ENCODE measurements around the gene PRSS8. TPM values are rescaled to one million over a fixed set of nuclear protein-coding genes. Genes with fewer than 3 reads are reported as not detected.

PRSS8 gene
- total RNA-seq, 1 experiment from 2014 or later: 271 TPM

- Mint-ChIP-seq H3K27ac (ENCODE audit: unreplicated experiment) (no peak within 1 kb of the TSS), H3K9me3 (ENCODE audit: unreplicated experiment) (no peaks in the 10 kb centered on the region), H3K27me3 (ENCODE audit: insufficient read depth, unreplicated experiment) (no peaks in the 10 kb centered on the region), H3K36me3 (ENCODE audit: insufficient read depth, unreplicated experiment) (no peaks in the 10 kb centered on the region), H3K4me1 (ENCODE audit: low read depth, unreplicated experiment) (no peaks in the 10 kb centered on the region), H3K4me3 (ENCODE audit: unreplicated experiment) (no peak within 1 kb of the TSS)
- intact Hi-C loops (cut with micrococcal nuclease; ENCODE audit: unreplicated experiment): no loop called here
- no peaks in the 10 kb centered on the region for H3K9me3 ChIP-seq
- H3K4me1 ChIP-seq: no peaks in the 10 kb centered on the region
- POLR2A ChIA-PET: no interaction called here
- CTCF ChIA-PET: no interaction called here
- no peak for TF ChIP-seq CTCF (IDR thresholded peaks at IDR 0.05; ENCODE audit: insufficient read depth in 1 of 2, low read depth in 1 of 2, low read length in 1 of 2, severe bottlenecking in 1 of 2, unreplicated experiment in 1 of 2)
- DNase-seq: no peak
- no peak within 1 kb of the TSS for H3K4me3 ChIP-seq (ENCODE audit: low read depth, low read length)
- BruUV-seq (replicated peaks): no TSS peak
- no peaks in the 10 kb centered on the region for H3K27me3 ChIP-seq (replicated peaks; ENCODE audit: control insufficient read depth, insufficient read depth, low read length)
- no peaks in the 10 kb centered on the region for H3K36me3 ChIP-seq (ENCODE audit: control insufficient read depth, insufficient read depth, low read length)
Measured at GRCh38 chr16:31149894-31150890, 14.7 kb upstream of the PRSS8 start, which contains the start of gene PRSS36. PRSS36 (minus strand) TSS chr16:31150066; CDS start chr16:31150035, 31 bp downstream.

- no peak overlapping the region for H3K27ac Mint-ChIP-seq (ENCODE audit: unreplicated experiment)
- intact Hi-C loops (cut with micrococcal nuclease; ENCODE audit: unreplicated experiment): no loop called here
- no peaks in the 10 kb centered on the region for H3K4me1 Mint-ChIP-seq (ENCODE audit: low read depth, unreplicated experiment)
- no peaks in the 10 kb centered on the region for H3K9me3 ChIP-seq
- CTCF ChIA-PET: no interaction called here
- H3K36me3 Mint-ChIP-seq (ENCODE audit: insufficient read depth, unreplicated experiment): no peaks in the 10 kb centered on the region
- H3K4me1 ChIP-seq: no peaks in the 10 kb centered on the region
- H3K4me3 ChIP-seq (ENCODE audit: low read depth, low read length): no peak overlapping the region
- no peak overlapping the region for H3K4me3 Mint-ChIP-seq (ENCODE audit: unreplicated experiment)
- no peaks in the 10 kb centered on the region for H3K27me3 Mint-ChIP-seq (ENCODE audit: insufficient read depth, unreplicated experiment)
- BruUV-seq (replicated peaks): no TSS peak
- no peaks in the 10 kb centered on the region for H3K36me3 ChIP-seq (ENCODE audit: control insufficient read depth, insufficient read depth, low read length)
- TF ChIP-seq CTCF (IDR thresholded peaks at IDR 0.05; ENCODE audit: insufficient read depth in 1 of 2, low read depth in 1 of 2, low read length in 1 of 2, severe bottlenecking in 1 of 2, unreplicated experiment in 1 of 2): no peak
- no peaks in the 10 kb centered on the region for H3K27me3 ChIP-seq (replicated peaks; ENCODE audit: control insufficient read depth, insufficient read depth, low read length)
- POLR2A ChIA-PET: no interaction called here
- DNase-seq: no peak
- no peaks in the 10 kb centered on the region for H3K9me3 Mint-ChIP-seq (ENCODE audit: unreplicated experiment)
Measured at GRCh38 chr16:31149332-31149731, 13.8 kb upstream of the PRSS8 start.

GRCh38 chr16:31148896-31149295 lies 13.4 kb upstream of the PRSS8 start:
- intact Hi-C loops (cut with micrococcal nuclease; ENCODE audit: unreplicated experiment): no loop called here
- no peak overlapping the region for H3K4me3 ChIP-seq (ENCODE audit: low read depth, low read length)
- Mint-ChIP-seq H3K27me3 (ENCODE audit: insufficient read depth, unreplicated experiment) (no peaks in the 10 kb centered on the region), H3K4me1 (ENCODE audit: low read depth, unreplicated experiment) (no peaks in the 10 kb centered on the region), H3K9me3 (ENCODE audit: unreplicated experiment) (no peaks in the 10 kb centered on the region), H3K36me3 (ENCODE audit: insufficient read depth, unreplicated experiment) (peaks cover 4% of the 10 kb centered on the region), H3K27ac (ENCODE audit: unreplicated experiment) (no peak overlapping the region), H3K4me3 (ENCODE audit: unreplicated experiment) (no peak overlapping the region)
- no peak for TF ChIP-seq CTCF (IDR thresholded peaks at IDR 0.05; ENCODE audit: insufficient read depth in 1 of 2, low read depth in 1 of 2, low read length in 1 of 2, severe bottlenecking in 1 of 2, unreplicated experiment in 1 of 2)
- ChIA-PET CTCF (interaction anchor here (0.6 kb wide), 1 partner anchor 93 kb away, joined by 5 read pairs; no protein-coding TSS in a partner anchor), POLR2A (no interaction called here)
- no TSS peak for BruUV-seq (replicated peaks)
- DNase-seq: no peak
- H3K36me3 ChIP-seq (ENCODE audit: control insufficient read depth, insufficient read depth, low read length): no peaks in the 10 kb centered on the region
- no peaks in the 10 kb centered on the region for H3K9me3 ChIP-seq
- H3K4me1 ChIP-seq: no peaks in the 10 kb centered on the region
- H3K27me3 ChIP-seq (replicated peaks; ENCODE audit: control insufficient read depth, insufficient read depth, low read length): no peaks in the 10 kb centered on the region

All from Caco-2 (cell line).